ENCODE data around the gene STPG3.

- no peak for TF ChIP-seq ZNF274 (IDR thresholded peaks at IDR 0.05; ENCODE audit: low read depth, low read length)
- TF ChIP-seq YY1 (IDR thresholded peaks at IDR 0.05; ENCODE audit: insufficient read depth, insufficient read length), result no peak
- TF ChIP-seq SUZ12 (IDR thresholded peaks at IDR 0.05; ENCODE audit: extremely low read depth, insufficient read depth, insufficient read length), result no peak
Measured at GRCh38 chr9:137236936-137237421, 14.1 kb upstream of the STPG3 start.
